ENCODE results near the gene FGGY. TPM values are rescaled to one million over a fixed set of nuclear protein-coding genes. Genes with fewer than 3 reads are reported as not detected.

Gene FGGY
- total RNA-seq, 1 experiment from 2014 or later: 12.0 TPM

GRCh38 chr1:59742526-59742925 is 445.6 kb downstream of the FGGY start:
- ATAC-seq (no peak), DNase-seq (ENCODE audit: low spot score) (no peak)
- Mint-ChIP-seq H3K4me3 (no peak overlapping the region), H3K9me3 (peaks cover 8% of the 10 kb centered on the region), H3K4me1 (no peaks in the 10 kb centered on the region), H3K27ac (no peak overlapping the region), H3K36me3 (peaks cover 5% of the 10 kb centered on the region), H3K27me3 (ENCODE audit: low read depth) (no peaks in the 10 kb centered on the region)
- POLR2A ChIA-PET: no interaction called here
- TF ChIP-seq ETV6 (CRISPR knock-in tag; IDR thresholded peaks at IDR 0.05) (no peak), CBFB (CRISPR knock-in tag; IDR thresholded peaks at IDR 0.05; ENCODE audit: low read depth) (no peak), TEAD1 (CRISPR knock-in tag; IDR thresholded peaks at IDR 0.05) (no peak), CREM (CRISPR knock-in tag; IDR thresholded peaks at IDR 0.05) (no peak), FOXP4 (CRISPR knock-in tag; IDR thresholded peaks at IDR 0.05) (no peak), CDX4 (CRISPR knock-in tag; IDR thresholded peaks at IDR 0.05; ENCODE audit: borderline replicate concordance) (no peak), ZNF219 (CRISPR knock-in tag; IDR thresholded peaks at IDR 0.05; ENCODE audit: borderline replicate concordance) (no peak), ESRRA (CRISPR knock-in tag; IDR thresholded peaks at IDR 0.05; ENCODE audit: borderline replicate concordance) (no peak), NR3C1 (CRISPR knock-in tag; conservative IDR thresholded peaks at IDR 0.05; ENCODE audit: low read depth) (no peak), RELA (CRISPR knock-in tag; IDR thresholded peaks at IDR 0.05; ENCODE audit: borderline replicate concordance) (no peak), FOXJ3 (CRISPR knock-in tag; IDR thresholded peaks at IDR 0.05; ENCODE audit: borderline replicate concordance) (no peak), ATF3 (CRISPR knock-in tag; conservative IDR thresholded peaks at IDR 0.05) (no peak), ZNF396 (CRISPR knock-in tag; IDR thresholded peaks at IDR 0.05; ENCODE audit: borderline replicate concordance) (no peak)
- CTCF ChIA-PET: interaction anchor here (0.6 kb wide), 1 partner anchor 319 kb away, joined by 4 read pairs; no protein-coding TSS in a partner anchor

GRCh38 chr1:59743324-59744091 is 446.6 kb downstream of the FGGY start:
- H3K4me1 Mint-ChIP-seq: no peaks in the 10 kb centered on the region
- ATAC-seq: no peak
- POLR2A ChIA-PET: no interaction called here
- no peak for TF ChIP-seq GABPB1 (CRISPR knock-in tag; IDR thresholded peaks at IDR 0.05)
- TF ChIP-seq ELF4 (CRISPR knock-in tag; IDR thresholded peaks at IDR 0.05; ENCODE audit: low read depth): no peak
- no peak for TF ChIP-seq CTCF (IDR thresholded peaks at IDR 0.05)
- TF ChIP-seq, protein P1, sequence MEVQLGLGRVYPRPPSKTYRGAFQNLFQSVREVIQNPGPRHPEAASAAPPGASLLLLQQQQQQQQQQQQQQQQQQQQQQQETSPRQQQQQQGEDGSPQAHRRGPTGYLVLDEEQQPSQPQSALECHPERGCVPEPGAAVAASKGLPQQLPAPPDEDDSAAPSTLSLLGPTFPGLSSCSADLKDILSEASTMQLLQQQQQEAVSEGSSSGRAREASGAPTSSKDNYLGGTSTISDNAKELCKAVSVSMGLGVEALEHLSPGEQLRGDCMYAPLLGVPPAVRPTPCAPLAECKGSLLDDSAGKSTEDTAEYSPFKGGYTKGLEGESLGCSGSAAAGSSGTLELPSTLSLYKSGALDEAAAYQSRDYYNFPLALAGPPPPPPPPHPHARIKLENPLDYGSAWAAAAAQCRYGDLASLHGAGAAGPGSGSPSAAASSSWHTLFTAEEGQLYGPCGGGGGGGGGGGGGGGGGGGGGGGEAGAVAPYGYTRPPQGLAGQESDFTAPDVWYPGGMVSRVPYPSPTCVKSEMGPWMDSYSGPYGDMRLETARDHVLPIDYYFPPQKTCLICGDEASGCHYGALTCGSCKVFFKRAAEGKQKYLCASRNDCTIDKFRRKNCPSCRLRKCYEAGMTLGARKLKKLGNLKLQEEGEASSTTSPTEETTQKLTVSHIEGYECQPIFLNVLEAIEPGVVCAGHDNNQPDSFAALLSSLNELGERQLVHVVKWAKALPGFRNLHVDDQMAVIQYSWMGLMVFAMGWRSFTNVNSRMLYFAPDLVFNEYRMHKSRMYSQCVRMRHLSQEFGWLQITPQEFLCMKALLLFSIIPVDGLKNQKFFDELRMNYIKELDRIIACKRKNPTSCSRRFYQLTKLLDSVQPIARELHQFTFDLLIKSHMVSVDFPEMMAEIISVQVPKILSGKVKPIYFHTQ (CRISPR knock-in tag; IDR thresholded peaks at IDR 0.05): no peak
- TF ChIP-seq, protein P2, sequence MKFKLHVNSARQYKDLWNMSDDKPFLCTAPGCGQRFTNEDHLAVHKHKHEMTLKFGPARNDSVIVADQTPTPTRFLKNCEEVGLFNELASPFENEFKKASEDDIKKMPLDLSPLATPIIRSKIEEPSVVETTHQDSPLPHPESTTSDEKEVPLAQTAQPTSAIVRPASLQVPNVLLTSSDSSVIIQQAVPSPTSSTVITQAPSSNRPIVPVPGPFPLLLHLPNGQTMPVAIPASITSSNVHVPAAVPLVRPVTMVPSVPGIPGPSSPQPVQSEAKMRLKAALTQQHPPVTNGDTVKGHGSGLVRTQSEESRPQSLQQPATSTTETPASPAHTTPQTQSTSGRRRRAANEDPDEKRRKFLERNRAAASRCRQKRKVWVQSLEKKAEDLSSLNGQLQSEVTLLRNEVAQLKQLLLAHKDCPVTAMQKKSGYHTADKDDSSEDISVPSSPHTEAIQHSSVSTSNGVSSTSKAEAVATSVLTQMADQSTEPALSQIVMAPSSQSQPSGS (CRISPR knock-in tag; IDR thresholded peaks at IDR 0.05; ENCODE audit: borderline replicate concordance, low read depth): no peak
- TF ChIP-seq, protein P3, sequence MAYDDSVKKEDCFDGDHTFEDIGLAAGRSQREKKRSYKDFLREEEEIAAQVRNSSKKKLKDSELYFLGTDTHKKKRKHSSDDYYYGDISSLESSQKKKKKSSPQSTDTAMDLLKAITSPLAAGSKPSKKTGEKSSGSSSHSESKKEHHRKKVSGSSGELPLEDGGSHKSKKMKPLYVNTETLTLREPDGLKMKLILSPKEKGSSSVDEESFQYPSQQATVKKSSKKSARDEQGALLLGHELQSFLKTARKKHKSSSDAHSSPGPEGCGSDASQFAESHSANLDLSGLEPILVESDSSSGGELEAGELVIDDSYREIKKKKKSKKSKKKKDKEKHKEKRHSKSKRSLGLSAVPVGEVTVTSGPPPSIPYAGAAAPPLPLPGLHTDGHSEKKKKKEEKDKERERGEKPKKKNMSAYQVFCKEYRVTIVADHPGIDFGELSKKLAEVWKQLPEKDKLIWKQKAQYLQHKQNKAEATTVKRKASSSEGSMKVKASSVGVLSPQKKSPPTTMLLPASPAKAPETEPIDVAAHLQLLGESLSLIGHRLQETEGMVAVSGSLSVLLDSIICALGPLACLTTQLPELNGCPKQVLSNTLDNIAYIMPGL (CRISPR knock-in tag; IDR thresholded peaks at IDR 0.05): no peak
- TF ChIP-seq STAT6 (CRISPR knock-in tag; conservative IDR thresholded peaks at IDR 0.05; ENCODE audit: low read depth): no peak
- no peak for TF ChIP-seq NR3C1 (CRISPR knock-in tag; conservative IDR thresholded peaks at IDR 0.05; ENCODE audit: low read depth)

More at GRCh38 chr1:59743324-59744091, 446.6 kb downstream of the FGGY start:
- no peaks in the 10 kb centered on the region for H3K27me3 Mint-ChIP-seq (ENCODE audit: low read depth)
- no peaks in the 10 kb centered on the region; the same call in 1 of the 2 replicates for H3K9me3 Mint-ChIP-seq
- no peak overlapping the region for H3K4me3 Mint-ChIP-seq
- CTCF ChIA-PET: no interaction called here
- no peak overlapping the region for H3K27ac Mint-ChIP-seq
- no peak for DNase-seq (ENCODE audit: low spot score)
- no peaks in the 10 kb centered on the region for H3K36me3 Mint-ChIP-seq

All from WTC11 (cell line).